ENCODE data around the gene SARM1. TPM values are rescaled to one million over a fixed set of nuclear protein-coding genes. Genes with fewer than 3 reads are reported as not detected.
A peak's percentile ranks its signal among the peaks of the same experiment; 100 is the strongest.

Gene SARM1
- total RNA-seq, 1 donor from 2014 or later = 12.0 TPM

GRCh38 chr17:28370035-28370743 is 1.3 kb upstream of the SARM1 start, which contains the start of gene VTN:
VTN (minus strand) TSS chr17:28370307; CDS start chr17:28370203, 104 bp downstream.
- TF ChIP-seq CTCF (IDR thresholded peaks at IDR 0.05; ENCODE audit: insufficient read depth, low read length, poor library complexity, severe bottlenecking) = no peak
- Histone ChIP-seq H3K27me3 (ENCODE audit: control insufficient read depth, insufficient read depth, low read length) (peaks cover 11% of the 10 kb centered on the region), H3K4me3 (ENCODE audit: low read depth, low read length) (no peak within 1 kb of the TSS), H3K36me3 (ENCODE audit: control insufficient read depth, insufficient read depth, low read length) (no peaks in the 10 kb centered on the region)
- no peak for DNase-seq (ENCODE audit: low read depth)

DNA sequence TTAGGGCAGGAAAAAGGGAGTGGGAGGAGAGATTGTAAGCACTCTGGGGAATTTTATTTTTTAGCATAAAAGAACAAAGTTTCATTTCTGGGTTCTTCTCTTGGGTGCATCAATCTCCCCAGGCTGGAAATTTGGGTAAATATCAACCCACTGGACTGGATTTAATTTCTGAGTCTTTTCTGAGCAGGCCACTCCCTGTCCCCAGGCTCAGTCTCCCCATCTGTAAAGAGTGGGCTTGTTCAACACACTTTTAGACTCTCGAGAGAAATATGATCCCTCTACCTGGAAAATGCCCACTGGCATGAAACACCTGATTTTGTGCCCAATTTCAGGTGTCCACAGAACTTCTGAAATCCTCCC is 770 bp upstream of the SARM1 start:
- H3K4me3 ChIP-seq (ENCODE audit: low read depth, low read length) = no peak overlapping the region
- no peaks in the 10 kb centered on the region for H3K36me3 ChIP-seq (ENCODE audit: control insufficient read depth, insufficient read depth, low read length)
- TF ChIP-seq CTCF (IDR thresholded peaks at IDR 0.05; ENCODE audit: insufficient read depth, low read length, poor library complexity, severe bottlenecking) = no peak
- peaks cover 11% of the 10 kb centered on the region for H3K27me3 ChIP-seq (ENCODE audit: control insufficient read depth, insufficient read depth, low read length)
- DNase-seq (ENCODE audit: low read depth) = no peak

GRCh38 chr17:28372203-28372944 is 880 bp downstream of the SARM1 start:
- Histone ChIP-seq H3K27me3 (ENCODE audit: control insufficient read depth, insufficient read depth, low read length) (peaks cover 11% of the 10 kb centered on the region), H3K4me3 (ENCODE audit: low read depth, low read length) (peak overlapping the region; percentile 35), H3K36me3 (ENCODE audit: control insufficient read depth, insufficient read depth, low read length) (no peaks in the 10 kb centered on the region)
- TF ChIP-seq CTCF (IDR thresholded peaks at IDR 0.05; ENCODE audit: insufficient read depth, low read length, poor library complexity, severe bottlenecking) = no peak
- DNase-seq (ENCODE audit: low read depth) = no peak

DNA sequence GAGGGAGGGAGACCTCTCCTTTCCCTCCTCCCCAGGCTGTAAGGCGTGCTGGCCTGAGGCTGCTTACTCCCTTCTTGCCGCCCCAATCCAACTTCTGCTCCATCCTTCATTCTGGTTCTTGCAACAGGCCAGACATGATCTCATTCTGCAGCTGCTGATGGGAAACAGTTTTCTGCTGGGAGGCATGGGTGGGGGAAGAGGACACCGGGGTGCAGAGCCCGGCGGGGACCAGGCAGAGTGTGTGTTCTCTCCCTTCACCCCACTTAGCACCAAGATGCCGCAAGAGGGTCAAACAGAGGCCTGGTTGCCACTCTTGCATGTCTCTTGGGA is 1.4 kb downstream of the SARM1 start:
- no peak for TF ChIP-seq CTCF (IDR thresholded peaks at IDR 0.05; ENCODE audit: insufficient read depth, low read length, poor library complexity, severe bottlenecking)
- Histone ChIP-seq H3K27me3 (ENCODE audit: control insufficient read depth, insufficient read depth, low read length) (peaks cover 11% of the 10 kb centered on the region), H3K4me3 (ENCODE audit: low read depth, low read length) (no peak overlapping the region), H3K36me3 (ENCODE audit: control insufficient read depth, insufficient read depth, low read length) (no peaks in the 10 kb centered on the region)
- DNase-seq (ENCODE audit: low read depth) = no peak

GRCh38 chr17:28379814-28380801 is 8.6 kb downstream of the SARM1 start:
- H3K36me3 ChIP-seq (ENCODE audit: control insufficient read depth, insufficient read depth, low read length) = no peaks in the 10 kb centered on the region
- DNase-seq (ENCODE audit: low read depth) = no peak

More at GRCh38 chr17:28379814-28380801, 8.6 kb downstream of the SARM1 start:
- TF ChIP-seq CTCF (IDR thresholded peaks at IDR 0.05; ENCODE audit: insufficient read depth, low read length, poor library complexity, severe bottlenecking) = no peak
- Histone ChIP-seq H3K27me3 (ENCODE audit: control insufficient read depth, insufficient read depth, low read length) (peaks cover 34% of the 10 kb centered on the region), H3K4me3 (ENCODE audit: low read depth, low read length) (no peak overlapping the region)
